Measurements from ENCODE around the gene KIF17.

Gene KIF17

DNA sequence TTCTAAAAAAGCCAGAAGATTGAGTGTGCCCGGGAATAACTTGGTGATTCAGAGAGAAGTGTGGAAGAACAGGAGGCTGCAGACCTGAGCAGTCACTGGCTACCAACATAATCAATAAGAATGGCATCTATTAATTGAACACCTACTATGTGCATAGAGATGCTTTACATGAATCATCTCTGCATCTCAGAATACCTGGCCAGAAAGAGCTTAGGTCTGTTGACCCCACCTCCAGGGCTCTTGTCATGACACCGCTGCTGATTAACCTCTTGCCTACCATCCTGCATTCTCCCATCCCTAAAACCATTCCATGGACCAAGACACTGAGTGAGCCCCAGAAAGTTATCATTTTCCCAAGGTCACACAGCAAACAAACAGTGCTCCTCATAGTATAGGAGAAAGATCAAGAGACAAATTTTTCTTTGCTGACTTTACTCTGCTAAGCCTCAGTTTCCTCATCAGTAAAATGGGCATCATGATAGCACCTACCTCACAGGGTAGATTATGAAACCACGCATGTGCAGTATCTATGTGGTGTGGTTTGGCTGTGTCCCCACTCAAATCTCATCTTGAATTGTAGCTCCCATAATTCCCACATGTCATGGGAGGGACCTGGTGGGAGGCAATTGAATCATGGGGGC is 100.8 kb downstream of the KIF17 start:
- no peak for DNase-seq (ENCODE audit: extremely low read depth, low read depth)
- no peak overlapping the region for H3K4me3 ChIP-seq (replicated peaks; ENCODE audit: low read depth, low read length)
- TF ChIP-seq, protein P1, sequence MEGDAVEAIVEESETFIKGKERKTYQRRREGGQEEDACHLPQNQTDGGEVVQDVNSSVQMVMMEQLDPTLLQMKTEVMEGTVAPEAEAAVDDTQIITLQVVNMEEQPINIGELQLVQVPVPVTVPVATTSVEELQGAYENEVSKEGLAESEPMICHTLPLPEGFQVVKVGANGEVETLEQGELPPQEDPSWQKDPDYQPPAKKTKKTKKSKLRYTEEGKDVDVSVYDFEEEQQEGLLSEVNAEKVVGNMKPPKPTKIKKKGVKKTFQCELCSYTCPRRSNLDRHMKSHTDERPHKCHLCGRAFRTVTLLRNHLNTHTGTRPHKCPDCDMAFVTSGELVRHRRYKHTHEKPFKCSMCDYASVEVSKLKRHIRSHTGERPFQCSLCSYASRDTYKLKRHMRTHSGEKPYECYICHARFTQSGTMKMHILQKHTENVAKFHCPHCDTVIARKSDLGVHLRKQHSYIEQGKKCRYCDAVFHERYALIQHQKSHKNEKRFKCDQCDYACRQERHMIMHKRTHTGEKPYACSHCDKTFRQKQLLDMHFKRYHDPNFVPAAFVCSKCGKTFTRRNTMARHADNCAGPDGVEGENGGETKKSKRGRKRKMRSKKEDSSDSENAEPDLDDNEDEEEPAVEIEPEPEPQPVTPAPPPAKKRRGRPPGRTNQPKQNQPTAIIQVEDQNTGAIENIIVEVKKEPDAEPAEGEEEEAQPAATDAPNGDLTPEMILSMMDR (IDR thresholded peaks at IDR 0.05; ENCODE audit: low read depth, low read length, missing control alignments), result no peak

DNA sequence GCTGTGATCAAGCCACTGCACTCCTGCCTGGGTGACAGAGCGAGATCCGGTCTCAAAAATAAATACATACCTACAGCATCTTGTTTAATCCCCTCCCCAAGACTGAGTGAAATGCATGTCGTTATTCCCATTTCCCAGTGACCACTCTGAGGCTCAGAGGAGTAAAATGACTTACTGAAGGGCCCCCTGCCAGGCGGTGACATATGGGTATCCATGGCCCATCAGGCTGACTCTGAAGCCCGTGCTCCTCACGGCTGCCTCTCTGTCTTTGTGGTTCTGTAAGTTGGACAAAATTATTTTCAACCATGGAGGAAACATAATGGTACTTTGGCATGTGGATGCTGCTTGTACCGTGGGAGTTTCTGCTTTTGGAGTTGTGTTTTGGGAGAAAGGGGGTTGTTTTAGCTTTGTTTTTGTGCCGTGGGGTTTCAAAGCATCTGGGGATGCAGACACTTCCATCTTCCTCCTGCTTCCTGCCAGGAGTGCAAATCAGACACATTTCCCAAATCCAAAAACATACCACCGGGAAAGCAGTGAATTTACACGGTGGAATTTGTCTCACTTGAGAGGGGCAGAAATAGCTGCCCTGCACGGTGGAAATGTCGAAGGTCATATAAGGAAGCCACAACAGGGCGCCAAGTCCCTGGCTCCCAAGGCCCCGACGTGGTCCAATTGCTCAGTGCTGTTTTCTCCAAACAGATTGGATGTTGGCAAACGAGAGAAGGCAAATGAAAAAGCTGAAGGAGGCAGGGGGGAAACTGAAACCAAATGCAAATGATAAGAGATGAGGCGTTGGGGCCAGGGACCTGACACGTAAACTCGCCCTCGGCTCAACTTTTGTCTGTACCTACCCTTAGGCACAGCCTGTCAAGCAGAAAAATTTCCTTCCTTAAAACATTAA is 101.6 kb downstream of the KIF17 start:
- TF ChIP-seq, protein P1 (IDR thresholded peaks at IDR 0.05; ENCODE audit: low read depth, low read length, missing control alignments), result no peak
- H3K4me3 ChIP-seq (replicated peaks; ENCODE audit: low read depth, low read length), result no peak overlapping the region
- no peak for DNase-seq (ENCODE audit: extremely low read depth, low read depth)

DNA sequence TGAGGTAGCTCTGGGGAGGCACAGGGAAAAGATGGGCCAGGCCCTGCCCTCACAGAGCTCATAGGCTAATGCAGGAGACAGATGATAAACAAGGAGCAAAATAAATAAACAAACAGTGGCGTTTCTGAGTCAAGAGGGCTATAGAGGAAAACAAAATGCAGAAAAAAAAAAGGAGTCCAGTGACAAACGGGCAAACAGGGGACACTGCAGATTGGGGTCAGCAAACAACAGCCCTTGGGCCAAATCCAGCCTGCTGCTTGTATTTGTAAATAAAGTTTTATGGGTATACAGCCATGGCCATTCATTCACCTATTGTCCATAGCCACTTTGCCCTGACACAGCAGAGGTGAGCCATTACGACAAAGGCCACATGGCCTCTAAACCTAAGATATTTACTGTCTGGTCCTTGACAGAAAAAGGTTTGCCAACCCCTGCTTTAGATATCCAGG is 103.7 kb downstream of the KIF17 start:
- DNase-seq (ENCODE audit: extremely low read depth, low read depth), result no peak
- TF ChIP-seq, protein P1 (IDR thresholded peaks at IDR 0.05; ENCODE audit: low read depth, low read length, missing control alignments), result no peak
- H3K4me3 ChIP-seq (replicated peaks; ENCODE audit: low read depth, low read length), result no peak overlapping the region

Data from HFF-Myc (cell line).